Colonic mucosa (tissue), 4 donors: Measurements from ENCODE around the gene CCDC9B. TPM values are rescaled to one million over a fixed set of nuclear protein-coding genes. Genes with fewer than 3 reads are reported as not detected.

Experiments
- DNase-seq: peaks from one replicate; pipeline ENCODE4 v3.0.0-alpha.2; 2020
- H3K27ac ChIP-seq: fragments of 200-600 bp; one replicate; pipeline ENCODE4 v1.8.0; 2021
- H3K27me3 ChIP-seq: fragments of 200-600 bp; one replicate; pipeline ENCODE4 v1.8.0; 2021
- H3K36me3 ChIP-seq: fragments of 200-600 bp; one replicate; pipeline ENCODE4 v1.8.0; 2021
- H3K4me1 ChIP-seq: fragments of 200-600 bp; one replicate; pipeline ENCODE4 v1.8.0; 2021; ENCODE audit warnings: mild to moderate bottlenecking
- H3K4me3 ChIP-seq: fragments of 200-600 bp; one replicate; pipeline ENCODE4 v1.8.0; 2021
- H3K9ac ChIP-seq, 2 donors: one replicate each; pipeline ENCODE4 v1.7.0; 2013; ENCODE audit warnings: control low read depth in 2 of 2, low read depth in 2 of 2, low read length in 2 of 2
- H3K9me3 ChIP-seq: fragments of 200-600 bp; one replicate; pipeline ENCODE4 v1.8.0; 2021
- intact Hi-C: fragments of 100-400 bp; cut with DNase I; formaldehyde crosslinking; loops from one replicate; pipeline ENCODE4 v1.14.1; 2022
- total RNA-seq, 2 donors: library from RNA; stranded (reverse); fragmentation: NEBNext Ultra II Directional in 1 of 2; extraction: Animal tissue kit (Norgen Biotek cat#: 25700) in 1 of 2; gene quantifications; one replicate each; pipeline ENCODE4 v1.2.1, GENCODE V29; 2021
- TF ChIP-seq, protein P1 (sequence below): fragments of 200-600 bp; IDR thresholded peaks from one replicate; pipeline ENCODE4 v1.8.0; 2022; ENCODE audit warnings: antibody characterized with exemption, mild to moderate bottlenecking
- donor health status: healthy.
- donor health status: DM: no; HTN: no; CAD: no.
- donor health status: DM: no; HTN: no; CAD: no.

Gene CCDC9B
- total RNA-seq, 2 donors from 2014 or later = 13.1 to 28.7 TPM

DNA sequence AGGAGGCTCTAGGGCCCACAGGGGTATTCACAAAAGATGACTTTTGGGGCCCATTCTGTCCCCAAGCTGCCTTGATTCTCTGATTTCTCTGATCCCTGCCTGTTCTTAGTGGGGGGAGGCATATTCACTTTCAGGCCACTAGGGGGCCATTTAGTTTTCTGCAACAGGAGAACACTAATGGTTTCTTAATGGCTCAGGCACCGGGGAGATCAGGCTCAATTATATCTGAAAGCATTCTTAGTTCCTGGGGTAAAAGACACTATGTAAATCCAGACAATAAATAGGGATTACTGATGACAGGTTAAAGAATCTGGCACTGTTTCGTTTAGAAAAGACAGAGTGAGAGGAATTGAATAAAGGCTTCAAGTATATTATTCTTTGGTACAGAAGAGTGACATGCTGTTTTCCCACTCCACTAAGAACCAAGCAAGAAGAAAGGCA, 19.8 kb downstream of the CCDC9B start:
- peak; percentile 66 for DNase-seq
- no peak overlapping the region for H3K27ac ChIP-seq
- H3K4me1 ChIP-seq = peaks cover 5% of the 10 kb centered on the region
- no peaks in the 10 kb centered on the region for H3K36me3 ChIP-seq
- H3K4me3 ChIP-seq = no peak overlapping the region
- intact Hi-C loops = loop anchor here (5.0 kb wide), 2 partner anchors 46 to 101 kb away; no protein-coding TSS in a partner anchor
- H3K9ac ChIP-seq = no peak overlapping the region
- H3K27me3 ChIP-seq = no peaks in the 10 kb centered on the region
- TF ChIP-seq, protein P1, sequence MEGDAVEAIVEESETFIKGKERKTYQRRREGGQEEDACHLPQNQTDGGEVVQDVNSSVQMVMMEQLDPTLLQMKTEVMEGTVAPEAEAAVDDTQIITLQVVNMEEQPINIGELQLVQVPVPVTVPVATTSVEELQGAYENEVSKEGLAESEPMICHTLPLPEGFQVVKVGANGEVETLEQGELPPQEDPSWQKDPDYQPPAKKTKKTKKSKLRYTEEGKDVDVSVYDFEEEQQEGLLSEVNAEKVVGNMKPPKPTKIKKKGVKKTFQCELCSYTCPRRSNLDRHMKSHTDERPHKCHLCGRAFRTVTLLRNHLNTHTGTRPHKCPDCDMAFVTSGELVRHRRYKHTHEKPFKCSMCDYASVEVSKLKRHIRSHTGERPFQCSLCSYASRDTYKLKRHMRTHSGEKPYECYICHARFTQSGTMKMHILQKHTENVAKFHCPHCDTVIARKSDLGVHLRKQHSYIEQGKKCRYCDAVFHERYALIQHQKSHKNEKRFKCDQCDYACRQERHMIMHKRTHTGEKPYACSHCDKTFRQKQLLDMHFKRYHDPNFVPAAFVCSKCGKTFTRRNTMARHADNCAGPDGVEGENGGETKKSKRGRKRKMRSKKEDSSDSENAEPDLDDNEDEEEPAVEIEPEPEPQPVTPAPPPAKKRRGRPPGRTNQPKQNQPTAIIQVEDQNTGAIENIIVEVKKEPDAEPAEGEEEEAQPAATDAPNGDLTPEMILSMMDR = peak; percentile 88
- H3K9me3 ChIP-seq = no peaks in the 10 kb centered on the region

DNA sequence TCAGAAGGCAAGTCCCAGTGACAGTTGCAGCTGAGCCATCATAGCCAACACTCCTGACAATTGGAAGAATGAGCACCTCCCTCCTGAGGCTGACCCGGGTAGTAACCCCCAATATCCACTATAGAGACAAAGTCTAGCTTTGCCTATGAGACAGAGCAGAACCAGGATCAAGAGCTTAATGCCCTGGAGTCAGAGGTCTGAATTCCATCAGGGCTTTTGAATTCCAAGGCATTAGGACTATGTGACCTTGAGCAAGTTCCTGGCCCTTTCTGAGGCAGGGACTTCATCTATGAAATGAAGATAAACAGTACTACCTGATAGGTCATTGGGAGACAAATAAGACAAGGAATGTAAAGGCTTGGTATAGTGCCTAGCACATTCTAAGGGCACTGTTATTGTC, 20.3 kb downstream of the CCDC9B start:
- intact Hi-C loops = loop anchor here (5.0 kb wide), 2 partner anchors 47 to 102 kb away; no protein-coding TSS in a partner anchor
- Histone ChIP-seq H3K36me3 (no peaks in the 10 kb centered on the region), H3K27me3 (no peaks in the 10 kb centered on the region), H3K4me3 (no peak overlapping the region), H3K9me3 (no peaks in the 10 kb centered on the region), H3K4me1 (peaks cover 5% of the 10 kb centered on the region), H3K9ac (no peak overlapping the region), H3K27ac (no peak overlapping the region)
- no peak for DNase-seq
- TF ChIP-seq, protein P1 = no peak

DNA sequence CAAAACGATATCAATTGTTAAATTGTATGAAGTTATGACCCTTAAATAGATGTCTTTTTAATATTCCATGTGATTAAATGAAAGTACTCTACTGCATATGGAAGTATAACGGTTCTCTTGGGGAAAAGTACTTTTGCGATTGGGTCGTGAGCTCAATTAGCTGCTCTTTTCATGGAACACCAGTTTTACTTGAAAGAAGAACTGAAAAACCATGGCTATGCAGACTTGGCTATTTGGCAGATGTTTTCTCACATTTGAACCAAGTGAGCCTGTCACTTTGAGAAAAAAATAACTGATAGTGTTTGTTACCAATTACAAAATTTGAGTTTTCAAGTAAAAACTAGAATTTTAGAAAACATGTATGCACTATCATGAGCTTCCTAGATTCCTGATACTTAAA, 23.2 kb downstream of the CCDC9B start:
- no peaks in the 10 kb centered on the region for H3K27me3 ChIP-seq

DNA sequence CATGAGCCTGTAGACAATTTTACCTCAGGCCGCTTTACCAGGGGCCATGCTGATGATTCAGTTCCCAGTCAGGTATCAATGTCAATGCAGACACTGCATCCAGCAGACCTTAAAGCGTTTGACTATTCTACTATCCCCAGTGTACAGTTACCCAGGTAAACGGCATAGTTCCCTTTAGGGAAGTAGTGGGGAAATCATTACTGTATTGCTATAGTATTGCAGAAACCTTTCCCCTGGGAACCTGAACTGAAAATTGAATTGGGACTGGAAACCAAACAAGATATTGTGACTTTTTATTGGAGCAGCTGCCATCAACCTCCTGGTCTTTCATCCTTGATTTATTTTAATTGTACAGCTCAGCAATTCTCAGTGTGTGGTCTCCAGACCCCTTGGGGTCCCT, 23.8 kb downstream of the CCDC9B start:
- Histone ChIP-seq H3K9me3 (no peaks in the 10 kb centered on the region), H3K27me3 (no peaks in the 10 kb centered on the region), H3K27ac (no peak overlapping the region), H3K36me3 (no peaks in the 10 kb centered on the region), H3K4me1 (no peaks in the 10 kb centered on the region), H3K9ac (no peak overlapping the region), H3K4me3 (no peak overlapping the region)
- TF ChIP-seq, protein P1 = no peak
- DNase-seq = no peak
- intact Hi-C loops = no loop called here

More for the DNA sequence above, 23.2 kb downstream of the CCDC9B start:
- TF ChIP-seq, protein P1 = no peak
- Histone ChIP-seq H3K27ac (no peak overlapping the region), H3K9ac (no peak overlapping the region), H3K36me3 (no peaks in the 10 kb centered on the region), H3K9me3 (no peaks in the 10 kb centered on the region), H3K4me3 (no peak overlapping the region), H3K4me1 (peaks cover under 1% of the 10 kb centered on the region)
- no peak for DNase-seq
- intact Hi-C loops = no loop called here

DNA sequence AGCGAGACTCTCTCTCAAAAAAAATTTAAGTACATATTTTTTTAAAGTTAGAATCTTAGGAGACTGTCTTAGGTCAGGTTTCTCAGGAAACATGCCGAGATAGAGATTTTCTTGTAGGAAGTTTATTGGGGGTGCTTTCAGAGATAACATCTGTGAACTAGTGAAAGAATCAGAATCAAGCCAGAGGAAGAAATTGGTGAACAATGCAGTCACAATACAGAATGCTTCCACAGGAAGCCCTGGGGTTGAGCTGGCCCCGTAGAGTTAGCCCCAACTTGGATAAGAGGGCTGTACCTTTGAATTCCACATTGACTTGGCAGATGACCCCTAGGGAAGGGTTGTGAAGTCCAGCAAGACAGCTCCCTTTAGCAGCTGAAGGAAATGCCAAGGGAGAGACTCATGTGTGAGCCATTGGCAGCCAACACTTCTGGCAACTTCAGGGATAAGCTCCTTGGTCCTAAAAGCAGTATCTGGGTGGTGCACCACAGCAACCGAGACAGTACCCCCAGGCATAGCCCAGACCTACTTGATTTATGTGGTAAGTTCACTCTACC, 25.9 kb downstream of the CCDC9B start:
- no peaks in the 10 kb centered on the region for H3K27me3 ChIP-seq
- no peak for DNase-seq
- TF ChIP-seq, protein P1 = no peak
- intact Hi-C loops = loop anchor here (5.0 kb wide), 1 partner anchor 37 kb away; no protein-coding TSS in a partner anchor
- H3K27ac ChIP-seq = no peak overlapping the region
- H3K9ac ChIP-seq = no peak overlapping the region
- no peaks in the 10 kb centered on the region for H3K4me1 ChIP-seq
- no peaks in the 10 kb centered on the region for H3K9me3 ChIP-seq
- no peaks in the 10 kb centered on the region for H3K36me3 ChIP-seq
- no peak overlapping the region for H3K4me3 ChIP-seq
